ENCODE data around the gene FAM162B. TPM values are rescaled to one million over a fixed set of nuclear protein-coding genes. Genes with fewer than 3 reads are reported as not detected.
"Not testable (repeated sequence)": the region's sequence is repeated elsewhere in the genome, so short reads cannot be mapped to it uniquely, and the experiment has no call there.

Gene FAM162B
- total RNA-seq, 4 donors from 2014 or later: 0.59 to 46.6 (median 14.6) TPM

DNA sequence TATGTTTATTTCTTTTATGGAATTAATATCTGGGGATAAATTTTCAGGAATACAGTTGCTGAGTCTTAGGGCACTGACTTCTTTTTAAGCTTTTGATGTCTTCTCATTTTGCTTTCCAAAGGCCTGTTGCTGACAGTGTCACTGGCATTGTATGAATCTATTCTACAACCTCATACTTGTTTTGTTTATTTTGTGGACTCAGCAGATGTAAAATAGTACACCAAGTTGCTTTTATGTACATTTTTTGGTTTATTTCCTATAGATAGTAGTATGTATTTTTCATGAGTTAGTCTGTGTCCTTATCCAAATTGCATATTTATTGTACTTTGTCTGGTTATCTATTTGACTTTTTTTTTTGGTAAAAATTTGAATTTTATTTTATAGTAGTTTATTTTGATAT lies 35.0 kb downstream of the FAM162B start:
- Histone ChIP-seq H3K36me3 (no peaks in the 10 kb centered on the region), H3K27me3 (no peaks in the 10 kb centered on the region), H3K4me3 (no peak overlapping the region), H3K27ac (no peak overlapping the region), H3K4me1 (no peaks in the 10 kb centered on the region), H3K9me3 (no peaks in the 10 kb centered on the region)
- no peak for DNase-seq
- intact Hi-C loops (cut with DNase I; ENCODE audit: low total_unique reads): no loop called here
- TF ChIP-seq, protein P1, sequence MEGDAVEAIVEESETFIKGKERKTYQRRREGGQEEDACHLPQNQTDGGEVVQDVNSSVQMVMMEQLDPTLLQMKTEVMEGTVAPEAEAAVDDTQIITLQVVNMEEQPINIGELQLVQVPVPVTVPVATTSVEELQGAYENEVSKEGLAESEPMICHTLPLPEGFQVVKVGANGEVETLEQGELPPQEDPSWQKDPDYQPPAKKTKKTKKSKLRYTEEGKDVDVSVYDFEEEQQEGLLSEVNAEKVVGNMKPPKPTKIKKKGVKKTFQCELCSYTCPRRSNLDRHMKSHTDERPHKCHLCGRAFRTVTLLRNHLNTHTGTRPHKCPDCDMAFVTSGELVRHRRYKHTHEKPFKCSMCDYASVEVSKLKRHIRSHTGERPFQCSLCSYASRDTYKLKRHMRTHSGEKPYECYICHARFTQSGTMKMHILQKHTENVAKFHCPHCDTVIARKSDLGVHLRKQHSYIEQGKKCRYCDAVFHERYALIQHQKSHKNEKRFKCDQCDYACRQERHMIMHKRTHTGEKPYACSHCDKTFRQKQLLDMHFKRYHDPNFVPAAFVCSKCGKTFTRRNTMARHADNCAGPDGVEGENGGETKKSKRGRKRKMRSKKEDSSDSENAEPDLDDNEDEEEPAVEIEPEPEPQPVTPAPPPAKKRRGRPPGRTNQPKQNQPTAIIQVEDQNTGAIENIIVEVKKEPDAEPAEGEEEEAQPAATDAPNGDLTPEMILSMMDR (IDR thresholded peaks at IDR 0.05): no peak
- no peak for TF ChIP-seq POLR2A (IDR thresholded peaks at IDR 0.05)

DNA sequence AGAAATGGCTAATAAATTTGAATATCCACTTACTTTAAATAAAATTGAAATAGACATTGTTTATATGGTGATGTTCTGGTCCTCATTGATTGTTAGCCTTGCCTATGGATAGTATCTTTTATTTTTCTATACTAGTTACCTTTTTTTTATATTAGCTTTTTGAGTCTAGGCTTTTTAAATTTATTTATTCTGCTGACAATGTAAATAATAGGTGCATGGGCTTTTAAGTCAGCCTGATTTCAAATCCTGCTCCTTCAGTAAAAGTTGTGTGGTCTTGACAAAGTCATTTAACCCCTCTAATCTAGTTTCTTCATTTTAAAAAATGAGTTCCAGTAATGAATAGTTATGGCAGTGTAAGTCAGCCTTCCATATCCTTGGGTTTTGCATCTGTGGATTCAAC lies 38.6 kb downstream of the FAM162B start:
- no peaks in the 10 kb centered on the region for H3K4me1 ChIP-seq
- DNase-seq: no peak
- no peak overlapping the region for H3K27ac ChIP-seq
- no peaks in the 10 kb centered on the region for H3K36me3 ChIP-seq
- intact Hi-C loops (cut with DNase I; ENCODE audit: low total_unique reads): no loop called here
- no peak for TF ChIP-seq POLR2A (IDR thresholded peaks at IDR 0.05)
- TF ChIP-seq, protein P1 (IDR thresholded peaks at IDR 0.05): no peak
- no peaks in the 10 kb centered on the region for H3K27me3 ChIP-seq
- no peak overlapping the region for H3K4me3 ChIP-seq
- H3K9me3 ChIP-seq: no peaks in the 10 kb centered on the region

DNA sequence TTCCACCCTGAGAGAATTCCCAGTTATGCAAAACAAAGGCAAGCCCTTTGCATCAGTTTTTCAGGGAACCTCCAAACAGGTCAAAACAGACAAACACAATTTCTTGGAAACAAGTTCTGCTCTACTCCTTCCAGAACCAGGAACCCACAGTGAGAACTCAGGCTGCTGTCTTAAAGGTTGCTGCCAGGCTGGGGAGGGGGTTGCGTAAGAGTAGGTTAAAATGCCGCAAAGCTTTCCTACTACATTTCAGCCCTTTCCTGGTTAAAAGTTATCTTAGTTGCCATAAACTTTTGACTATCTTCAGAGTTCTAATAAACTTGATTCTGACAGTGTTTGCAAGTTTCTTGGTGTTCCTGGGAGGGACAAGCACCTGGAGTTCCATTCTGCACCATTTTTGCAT lies 50.8 kb downstream of the FAM162B start:
- no peaks in the 10 kb centered on the region for H3K9me3 ChIP-seq
- H3K4me1 ChIP-seq: no peaks in the 10 kb centered on the region
- DNase-seq: no peak
- H3K36me3 ChIP-seq: no peaks in the 10 kb centered on the region
- TF ChIP-seq, protein P1 (IDR thresholded peaks at IDR 0.05): no peak
- TF ChIP-seq POLR2A (IDR thresholded peaks at IDR 0.05): no peak
- H3K27me3 ChIP-seq: no peaks in the 10 kb centered on the region
- H3K4me3 ChIP-seq: no peak overlapping the region
- H3K27ac ChIP-seq: no peak overlapping the region
- intact Hi-C loops (cut with DNase I; ENCODE audit: low total_unique reads): no loop called here

DNA sequence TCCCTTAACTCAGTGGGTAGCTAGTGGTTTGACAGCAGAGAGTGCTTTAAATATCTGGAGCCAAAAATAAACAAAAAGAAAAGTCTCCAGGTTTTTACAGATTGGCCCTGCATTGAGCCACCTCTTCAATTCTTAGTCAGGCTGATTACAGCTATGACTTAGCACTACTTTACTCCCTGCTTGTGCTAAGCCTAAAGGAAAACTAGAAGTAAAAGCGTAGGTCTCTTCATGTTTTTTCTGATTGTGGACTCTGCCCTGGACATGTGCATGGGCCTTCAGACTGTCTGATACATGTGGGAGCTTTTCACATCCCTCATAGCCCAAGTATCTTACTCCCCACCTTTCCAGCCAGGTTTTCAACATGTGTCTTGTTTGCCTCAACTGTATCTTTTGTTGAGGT lies 51.2 kb downstream of the FAM162B start:
- Histone ChIP-seq H3K27me3 (no peaks in the 10 kb centered on the region), H3K4me3 (no peak overlapping the region), H3K27ac (no peak overlapping the region), H3K4me1 (no peaks in the 10 kb centered on the region), H3K9me3 (no peaks in the 10 kb centered on the region), H3K36me3 (no peaks in the 10 kb centered on the region)
- intact Hi-C loops (cut with DNase I; ENCODE audit: low total_unique reads): no loop called here
- DNase-seq: no peak
- TF ChIP-seq, protein P1 (IDR thresholded peaks at IDR 0.05): no peak
- no peak for TF ChIP-seq POLR2A (IDR thresholded peaks at IDR 0.05)

DNA sequence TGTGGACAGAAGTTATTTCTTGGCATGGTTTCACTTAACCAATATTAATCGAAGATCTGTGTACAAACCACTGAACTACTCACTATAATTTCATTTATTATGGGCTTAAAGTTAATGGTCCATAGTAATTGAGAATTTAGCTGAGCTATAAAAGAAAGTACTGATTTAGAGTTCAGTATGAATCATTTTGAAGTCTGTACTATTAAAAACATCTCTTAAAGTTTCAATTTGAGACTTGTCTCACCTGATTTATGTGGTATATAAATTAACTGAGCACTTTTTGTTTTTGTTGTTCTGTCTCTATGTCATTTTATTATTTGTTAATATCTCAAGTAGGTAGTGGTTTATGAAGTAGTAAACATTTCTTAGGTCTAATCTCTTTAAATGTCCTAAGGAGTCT lies 59.6 kb downstream of the FAM162B start:
- no peak for DNase-seq
- Histone ChIP-seq H3K4me3 (no peak overlapping the region), H3K36me3 (no peaks in the 10 kb centered on the region), H3K27me3 (no peaks in the 10 kb centered on the region), H3K27ac (no peak overlapping the region), H3K4me1 (no peaks in the 10 kb centered on the region), H3K9me3 (no peaks in the 10 kb centered on the region)
- TF ChIP-seq POLR2A (IDR thresholded peaks at IDR 0.05): no peak
- TF ChIP-seq, protein P1 (IDR thresholded peaks at IDR 0.05): no peak
- intact Hi-C loops (cut with DNase I; ENCODE audit: low total_unique reads): no loop called here

DNA sequence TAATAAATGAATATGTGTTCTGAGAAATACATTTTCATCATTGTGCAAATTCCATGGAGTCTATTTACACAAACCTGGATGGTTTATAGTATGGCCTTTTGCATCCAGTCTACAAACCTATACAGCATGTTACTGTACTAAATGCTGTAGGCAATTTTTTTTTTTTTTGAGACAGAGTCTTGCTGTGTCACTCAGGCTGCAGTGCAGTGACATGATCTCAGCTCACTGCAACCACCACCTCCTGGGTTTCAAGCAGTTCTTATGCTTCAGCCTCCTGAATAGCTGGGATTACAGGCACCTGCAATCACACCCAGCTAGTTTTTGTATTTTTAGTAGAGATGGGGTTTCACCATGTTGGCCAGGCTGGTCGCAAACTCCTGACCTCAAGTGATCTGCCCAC lies 61.6 kb downstream of the FAM162B start:
- H3K27ac ChIP-seq; H3K27me3 ChIP-seq; H3K9me3 ChIP-seq; intact Hi-C loops (cut with DNase I; ENCODE audit: low total_unique reads); H3K36me3 ChIP-seq; DNase-seq; H3K4me1 ChIP-seq; H3K4me3 ChIP-seq: not testable (repeated sequence)
